H1 (cell line): ENCODE results near the gene ATXN3. TPM values are rescaled to one million over a fixed set of nuclear protein-coding genes. Genes with fewer than 3 reads are reported as not detected.

Experiments
- CTCF ChIA-PET: fragments of 300-600 bp; sonication (Branson Sonifier 250); formaldehyde crosslinking; loops from one replicate; lab custom pipeline; 2021; ENCODE audit not compliant: partially characterized antibody; lab: Charles Lee
- POLR2A ChIA-PET: fragments of 300-600 bp; sonication (Branson Sonifier 250); formaldehyde crosslinking; loops from one replicate; lab custom pipeline; 2021; ENCODE audit warnings: inconsistent platforms; ENCODE audit not compliant: partially characterized antibody; lab: Charles Lee
- DNase-seq, 2 experiments: peaks; one replicate each; pipeline versions ENCODE4 v3.0.0 to v3.0.0-alpha.2; 2010 to 2022; ENCODE audit warnings: low spot score in 2 of 2, low read depth in 1 of 2, mixed read lengths in 1 of 2
- FAIRE-seq: peaks from 2 replicates; lab custom pipeline; 2011; peaks lifted over from hg19 to GRCh38; lab: Jason Lieb, UNC
- H2AFZ ChIP-seq: 2 replicates; pipeline ENCODE4 v1.8.1; 2012; ENCODE audit warnings: low read length, inconsistent platforms
- H2AK5ac ChIP-seq: 2 replicates; pipeline ENCODE4 v1.6.1; 2013; ENCODE audit warnings: low read depth, low read length
- H2BK120ac ChIP-seq: replicated peaks from 2 replicates; pipeline ENCODE3; 2013; ENCODE audit warnings: low read depth, low read length, inconsistent platforms
- H2BK12ac ChIP-seq: 2 replicates; pipeline ENCODE4 v1.6.1; 2013; ENCODE audit warnings: low read depth, low read length
- H2BK15ac ChIP-seq: 2 replicates; pipeline ENCODE4 v1.6.1; 2013; ENCODE audit warnings: low read length
- H2BK20ac ChIP-seq: 2 replicates; pipeline ENCODE4 v1.6.1; 2013; ENCODE audit warnings: low read length
- H2BK5ac ChIP-seq: 2 replicates; pipeline ENCODE4 v1.6.1; 2013; ENCODE audit warnings: low read depth, low read length
- H3K14ac ChIP-seq: 2 replicates; pipeline ENCODE4 v1.6.1; 2013; ENCODE audit warnings: inconsistent platforms; ENCODE audit not compliant: insufficient read length
- H3K18ac ChIP-seq: 2 replicates; pipeline ENCODE4 v1.6.1; 2013; ENCODE audit warnings: low read length; ENCODE audit errors: extremely low read depth
- H3K23ac ChIP-seq: 2 replicates; pipeline ENCODE4 v1.6.1; 2013; ENCODE audit warnings: inconsistent platforms; ENCODE audit not compliant: insufficient read length
- H3K23me2 ChIP-seq: 2 replicates; pipeline ENCODE4 v1.6.1; 2013; ENCODE audit warnings: low read depth, low read length
- H3K27ac ChIP-seq: 2 replicates; pipeline ENCODE4 v1.6.1; 2011; ENCODE audit warnings: low read depth, low read length, inconsistent platforms
- H3K27me3 ChIP-seq, 4 experiments: replicated peaks in 1 of 4; 1 replicate in 1 of 4; 2 replicates in 3 of 4; pipeline versions ENCODE4 v1.6.1 to v1.8.1; 2011 to 2013; ENCODE audit warnings: low read length in 3 of 4, mild to moderate bottlenecking in 3 of 4, inconsistent platforms in 2 of 4, mixed read lengths in 2 of 4, moderate library complexity in 1 of 4; ENCODE audit not compliant: control insufficient read depth in 3 of 4, insufficient read depth in 3 of 4; ENCODE audit errors: extremely low read depth in 1 of 4
- H3K36me3 ChIP-seq, 4 experiments: 2 replicates each; pipeline versions ENCODE4 v1.6.1 to v1.8.1; 2011 to 2013; ENCODE audit warnings: mild to moderate bottlenecking in 4 of 4, low read length in 3 of 4, moderate library complexity in 2 of 4, control low read depth in 1 of 4, inconsistent platforms in 1 of 4; ENCODE audit not compliant: insufficient read depth in 4 of 4, control insufficient read depth in 2 of 4
- H3K4ac ChIP-seq: replicated peaks from 2 replicates; pipeline ENCODE3; 2013; ENCODE audit warnings: low read length, low read depth, mixed read lengths, inconsistent platforms; ENCODE audit not compliant: insufficient read length
- H3K4me1 ChIP-seq, 4 experiments: replicated peaks in 1 of 4; 1 replicate in 1 of 4; 2 replicates in 3 of 4; pipeline versions ENCODE4 v1.6.1 to v1.8.1; 2011 to 2013; ENCODE audit warnings: low read length in 3 of 4, inconsistent platforms in 2 of 4, mixed read lengths in 1 of 4; ENCODE audit not compliant: insufficient read depth in 4 of 4, control insufficient read depth in 3 of 4
- H3K4me2 ChIP-seq, 2 experiments: 2 replicates each; pipeline versions ENCODE4 v1.6.1 to v1.8.1; 2011 to 2013; ENCODE audit warnings: low read depth in 2 of 2, low read length in 2 of 2, control low read depth in 1 of 2, inconsistent platforms in 1 of 2, mild to moderate bottlenecking in 1 of 2; ENCODE audit not compliant: insufficient read depth in 1 of 2
- H3K4me3 ChIP-seq, 4 experiments: fragments of 200-600, 300-600 bp in 1 of 4; sonication (generic), shearing (Covaris generic), sonication (Bioruptor Twin) in 1 of 4; 2 replicates each; pipeline versions ENCODE4 v1.5.1 to v1.8.1; 2011 to 2016; ENCODE audit warnings: low read length in 4 of 4, low read depth in 3 of 4, control low read depth in 2 of 4, inconsistent platforms in 2 of 4, mild to moderate bottlenecking in 2 of 4, mixed read lengths in 1 of 4, moderate library complexity in 1 of 4; ENCODE audit not compliant: insufficient read depth in 2 of 4; ENCODE audit errors: extremely low read depth in 1 of 4
- H3K56ac ChIP-seq: replicated peaks from 2 replicates; pipeline ENCODE3; 2013; ENCODE audit warnings: low read depth, mild to moderate bottlenecking, mixed read lengths, low read length, inconsistent platforms; ENCODE audit not compliant: insufficient read length
- H3K79me1 ChIP-seq: 2 replicates; pipeline ENCODE4 v1.6.1; 2013; ENCODE audit warnings: low read depth, low read length, control low read depth
- H3K79me2 ChIP-seq, 2 experiments: 2 replicates each; pipeline versions ENCODE4 v1.6.1 to v1.8.1; 2012 to 2013; ENCODE audit warnings: low read length in 2 of 2, mild to moderate bottlenecking in 2 of 2, inconsistent platforms in 1 of 2; ENCODE audit not compliant: insufficient read depth in 2 of 2, control insufficient read depth in 1 of 2
- H3K9ac ChIP-seq, 4 experiments: replicated peaks in 1 of 4; 1 replicate in 1 of 4; 2 replicates in 3 of 4; pipeline versions ENCODE4 v1.6.1 to v1.8.1; 2011 to 2013; ENCODE audit warnings: low read depth in 3 of 4, low read length in 3 of 4, control low read depth in 2 of 4, mild to moderate bottlenecking in 2 of 4, moderate library complexity in 2 of 4, inconsistent platforms in 1 of 4; ENCODE audit errors: extremely low read depth in 1 of 4
- H3K9me3 ChIP-seq, 2 experiments: 2 replicates each; pipeline versions ENCODE4 v1.6.1 to v1.8.1; 2012 to 2013; ENCODE audit warnings: mild to moderate bottlenecking in 2 of 2, moderate library complexity in 2 of 2, control low read depth in 1 of 2, inconsistent platforms in 1 of 2, low read depth in 1 of 2, low read length in 1 of 2, mixed read lengths in 1 of 2; ENCODE audit not compliant: insufficient read depth in 2 of 2
- H4K20me1 ChIP-seq, 2 experiments: replicated peaks in 1 of 2; 2 replicates each; pipeline versions ENCODE3 to v1.8.1; 2011 to 2013; ENCODE audit warnings: inconsistent platforms in 2 of 2, low read length in 2 of 2, mild to moderate bottlenecking in 1 of 2; ENCODE audit not compliant: insufficient read depth in 2 of 2, control insufficient read depth in 1 of 2
- H4K5ac ChIP-seq: 2 replicates; pipeline ENCODE4 v1.6.1; 2013; ENCODE audit warnings: low read length, low read depth, mixed read lengths, inconsistent platforms; ENCODE audit not compliant: insufficient read length
- H4K8ac ChIP-seq: 2 replicates; pipeline ENCODE4 v1.8.0; 2013; ENCODE audit warnings: mild to moderate bottlenecking, moderate library complexity, low read length, inconsistent platforms; ENCODE audit not compliant: insufficient read depth; ENCODE audit errors: extremely low read depth
- H4K91ac ChIP-seq: replicated peaks from 2 replicates; pipeline ENCODE3; 2013; ENCODE audit warnings: low read length, mixed read lengths, inconsistent platforms; ENCODE audit not compliant: insufficient read length
- ASH2L ChIP-seq: fragments of 200-600, 300-600 bp; sonication (generic); IDR thresholded peaks from one replicate; pipeline ENCODE4 v1.7.1; 2017; ENCODE audit warnings: low read length
- KDM5A ChIP-seq: fragments of 200-600 bp; IDR thresholded peaks from 2 replicates; pipeline ENCODE4 v1.7.1; 2012; ENCODE audit warnings: mild to moderate bottlenecking, low read length, inconsistent platforms, mixed read lengths
- MAFK ChIP-seq: IDR thresholded peaks from 2 replicates; pipeline ENCODE4 v1.6.1; 2012; ENCODE audit warnings: low read depth, mild to moderate bottlenecking, improper control_type of control experiment, low read length
- SP2 ChIP-seq: IDR thresholded peaks from 2 replicates; pipeline ENCODE4 v1.6.1; 2012; ENCODE audit warnings: mild to moderate bottlenecking, low read length, inconsistent platforms
- SRF ChIP-seq: IDR thresholded peaks from 2 replicates; pipeline ENCODE4 v1.6.1; 2011; ENCODE audit warnings: mild to moderate bottlenecking, low read depth, low read length, moderate library complexity
- SUZ12 ChIP-seq: fragments of 200-600 bp; sonication (generic); IDR thresholded peaks from 2 replicates; pipeline ENCODE4 v1.6.1; 2012; ENCODE audit warnings: mild to moderate bottlenecking, inconsistent platforms, low read length, moderate library complexity, mixed read lengths
- WGBS, 2 experiments: shearing (Covaris generic) in 1 of 2; methylation state at CpG; one replicate each; pipeline versions ENCODE4 v1.1.6 to v1.1.7; 2013 to 2015; ENCODE audit warnings: low lambda C conversion rate in 2 of 2, mixed read lengths in 2 of 2, inconsistent platforms in 1 of 2, low coverage in 1 of 2, missing lambda C conversion rate in 1 of 2; ENCODE audit not compliant: insufficient replicate concordance in 2 of 2, insufficient coverage in 1 of 2, insufficient read length in 1 of 2; ENCODE audit errors: extremely low coverage in 1 of 2, missing lambda C conversion rate in 1 of 2; 5-methylcytosine and 5-hydroxymethylcytosine counted together
- polyA plus RNA-seq, 7 experiments: library from polyadenylated mRNA; depleted of rRNA in 3 of 7; stranded (reverse) in 5 of 7; unstranded in 2 of 7; fragments of >200 nt in 5 of 7; fragments of 200-250 nt in 2 of 7; gene quantifications; 1 replicate in 5 of 7; 2 replicates in 1 of 7; 4 replicates in 1 of 7; pipeline versions ENCODE4 v1.2.1 to v1.2.3, GENCODE V29; 2011 to 2013; ENCODE audit warnings: missing spikeins in 2 of 7, mixed read lengths in 2 of 7
- total RNA-seq: library from RNA; stranded (reverse); fragmentation: NEBNext Ultra II Directional; extraction: Animal tissue kit (Norgen Biotek cat#: 25700); gene quantifications from 2 replicates; pipeline ENCODE4 v1.2.1, GENCODE V29; 2021

ATXN3 gene
- total and polyA plus RNA-seq, 2 of the 8 experiments (the other 6 are each of a cell fraction or from before 2014, with no cell fraction given): 8.8 to 37.2 TPM

GRCh38 chr14:92143962-92144361, 37.6 kb upstream of the ATXN3 start:
- no peak overlapping the region for H2BK12ac ChIP-seq
- no peak overlapping the region for H2BK20ac ChIP-seq
- no peak overlapping the region for H4K91ac ChIP-seq
- POLR2A ChIA-PET: interaction anchor here (1.9 kb wide), 1 partner anchor 23 kb away, joined by 5 read pairs; the partner anchor contains the start of genes CPSF2 and NDUFB1
- no peaks in the 10 kb centered on the region for H3K79me2 ChIP-seq
- no peaks in the 10 kb centered on the region for H3K4me1 ChIP-seq
- no peak overlapping the region for H3K18ac ChIP-seq
- peaks cover 0 to 2% of the 10 kb centered on the region in 2 experiments for H4K20me1 ChIP-seq
- DNase-seq (no peak), FAIRE-seq (no peak)
- no peak overlapping the region for H3K4ac ChIP-seq
- H3K36me3 ChIP-seq: peaks cover 22 to 83% (median 53%) of the 10 kb centered on the region in 4 experiments
- CTCF ChIA-PET: interaction anchor here (1.5 kb wide), 1 partner anchor 12 kb away, joined by 3 read pairs; no protein-coding TSS in a partner anchor
- H2BK5ac ChIP-seq: no peak overlapping the region
- TF ChIP-seq MAFK: no peak
- TF ChIP-seq KDM5A: no peak
- no peak for TF ChIP-seq SP2
- no peak for TF ChIP-seq SUZ12
- TF ChIP-seq ASH2L: no peak
- no peak for TF ChIP-seq SRF
- H2BK120ac ChIP-seq: no peak overlapping the region
- no peaks in the 10 kb centered on the region for H3K23me2 ChIP-seq
- H3K4me2 ChIP-seq: no peak overlapping the region
- no peaks in the 10 kb centered on the region for H3K9me3 ChIP-seq
- no peak overlapping the region for H3K27ac ChIP-seq
- H3K4me3 ChIP-seq: no peak overlapping the region
- H3K56ac ChIP-seq: no peak overlapping the region
- no peak overlapping the region for H4K5ac ChIP-seq
- WGBS, 2 experiments: 86% methylated on average over 3 of the region's 3 CpGs; no CpG with 5 or more reads in 1 of the 2 experiments
- no peaks in the 10 kb centered on the region; the same call in 1 of the 2 replicates for H3K79me1 ChIP-seq
- H3K23ac ChIP-seq: no peak overlapping the region
- H4K8ac ChIP-seq: no peak overlapping the region
- H3K27me3 ChIP-seq: no peaks in the 10 kb centered on the region
- H2AFZ ChIP-seq: no peak overlapping the region
- H2BK15ac ChIP-seq: no peak overlapping the region
- H3K14ac ChIP-seq: no peak overlapping the region
- H2AK5ac ChIP-seq: no peak overlapping the region
- H3K9ac ChIP-seq: no peak overlapping the region
